ENCODE measurements around the gene CCNF.

Gene CCNF

GRCh38 chr16:2415085-2415484 is 14.2 kb upstream of the CCNF start:
- no peak for DNase-seq
- H3K4me3 ChIP-seq (ENCODE audit: low read depth, low read length), result no peak overlapping the region
- in situ Hi-C loops (cut with HindIII; ENCODE audit: low pct_ligation_motif_present, low sequenced_read_pairs), result no loop called here
- H3K27ac ChIP-seq, result no peak overlapping the region
- no peaks in the 10 kb centered on the region for H3K36me3 ChIP-seq (replicated peaks)
- H3K27me3 ChIP-seq (replicated peaks), result peaks cover 4% of the 10 kb centered on the region
- TF ChIP-seq, protein P1, sequence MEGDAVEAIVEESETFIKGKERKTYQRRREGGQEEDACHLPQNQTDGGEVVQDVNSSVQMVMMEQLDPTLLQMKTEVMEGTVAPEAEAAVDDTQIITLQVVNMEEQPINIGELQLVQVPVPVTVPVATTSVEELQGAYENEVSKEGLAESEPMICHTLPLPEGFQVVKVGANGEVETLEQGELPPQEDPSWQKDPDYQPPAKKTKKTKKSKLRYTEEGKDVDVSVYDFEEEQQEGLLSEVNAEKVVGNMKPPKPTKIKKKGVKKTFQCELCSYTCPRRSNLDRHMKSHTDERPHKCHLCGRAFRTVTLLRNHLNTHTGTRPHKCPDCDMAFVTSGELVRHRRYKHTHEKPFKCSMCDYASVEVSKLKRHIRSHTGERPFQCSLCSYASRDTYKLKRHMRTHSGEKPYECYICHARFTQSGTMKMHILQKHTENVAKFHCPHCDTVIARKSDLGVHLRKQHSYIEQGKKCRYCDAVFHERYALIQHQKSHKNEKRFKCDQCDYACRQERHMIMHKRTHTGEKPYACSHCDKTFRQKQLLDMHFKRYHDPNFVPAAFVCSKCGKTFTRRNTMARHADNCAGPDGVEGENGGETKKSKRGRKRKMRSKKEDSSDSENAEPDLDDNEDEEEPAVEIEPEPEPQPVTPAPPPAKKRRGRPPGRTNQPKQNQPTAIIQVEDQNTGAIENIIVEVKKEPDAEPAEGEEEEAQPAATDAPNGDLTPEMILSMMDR (IDR thresholded peaks at IDR 0.05; ENCODE audit: low read depth, low read length, missing control alignments), result no peak

GRCh38 chr16:2420035-2420434 is 9.2 kb upstream of the CCNF start:
- Histone ChIP-seq H3K4me3 (ENCODE audit: low read depth, low read length) (no peak overlapping the region), H3K36me3 (replicated peaks) (no peaks in the 10 kb centered on the region), H3K27me3 (replicated peaks) (no peaks in the 10 kb centered on the region), H3K27ac (no peak overlapping the region)
- in situ Hi-C loops (cut with HindIII; ENCODE audit: low pct_ligation_motif_present, low sequenced_read_pairs), result no loop called here
- TF ChIP-seq, protein P1 (IDR thresholded peaks at IDR 0.05; ENCODE audit: low read depth, low read length, missing control alignments), result no peak
- no peak for DNase-seq

DNA sequence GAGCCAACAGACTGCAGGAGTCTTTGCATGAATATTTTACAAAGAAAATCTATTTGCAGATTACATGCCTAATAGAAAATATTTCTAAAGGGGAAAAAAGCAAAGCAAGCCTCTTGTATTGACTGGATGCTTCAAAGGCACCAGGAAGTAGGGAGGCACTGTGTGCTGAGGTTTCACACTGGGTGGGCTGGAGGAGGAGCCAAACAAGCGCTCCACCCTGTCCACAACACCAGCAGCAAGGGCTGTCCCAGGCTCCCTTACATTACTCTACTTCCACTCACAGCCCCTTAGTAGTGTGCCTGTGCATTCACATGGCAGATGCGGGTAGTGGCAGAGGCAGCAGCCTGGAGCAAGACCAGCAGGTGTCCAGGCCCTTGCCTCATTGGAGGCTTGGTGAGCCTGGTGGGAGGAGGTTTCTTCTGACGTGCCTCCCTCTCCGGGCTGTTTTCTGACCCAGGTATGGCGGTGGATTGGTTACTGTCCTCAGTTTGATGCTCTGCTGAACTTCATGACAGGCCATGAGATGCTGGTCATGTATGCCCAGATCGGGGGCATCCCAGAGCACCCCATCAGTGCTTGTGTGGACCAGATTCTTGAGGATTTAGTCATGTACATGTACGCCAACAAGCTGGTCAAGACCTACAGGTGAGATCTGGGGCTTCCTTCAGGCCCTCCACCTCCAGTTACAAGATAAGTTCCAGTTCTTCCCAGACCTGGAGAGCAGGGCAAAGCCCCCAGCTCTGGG is 7.0 kb upstream of the CCNF start:
- Histone ChIP-seq H3K27me3 (replicated peaks) (no peaks in the 10 kb centered on the region), H3K4me3 (ENCODE audit: low read depth, low read length) (no peak overlapping the region), H3K27ac (no peak overlapping the region), H3K36me3 (replicated peaks) (no peaks in the 10 kb centered on the region)
- no peak for DNase-seq
- in situ Hi-C loops (cut with HindIII; ENCODE audit: low pct_ligation_motif_present, low sequenced_read_pairs), result no loop called here
- TF ChIP-seq, protein P1 (IDR thresholded peaks at IDR 0.05; ENCODE audit: low read depth, low read length, missing control alignments), result no peak

DNA sequence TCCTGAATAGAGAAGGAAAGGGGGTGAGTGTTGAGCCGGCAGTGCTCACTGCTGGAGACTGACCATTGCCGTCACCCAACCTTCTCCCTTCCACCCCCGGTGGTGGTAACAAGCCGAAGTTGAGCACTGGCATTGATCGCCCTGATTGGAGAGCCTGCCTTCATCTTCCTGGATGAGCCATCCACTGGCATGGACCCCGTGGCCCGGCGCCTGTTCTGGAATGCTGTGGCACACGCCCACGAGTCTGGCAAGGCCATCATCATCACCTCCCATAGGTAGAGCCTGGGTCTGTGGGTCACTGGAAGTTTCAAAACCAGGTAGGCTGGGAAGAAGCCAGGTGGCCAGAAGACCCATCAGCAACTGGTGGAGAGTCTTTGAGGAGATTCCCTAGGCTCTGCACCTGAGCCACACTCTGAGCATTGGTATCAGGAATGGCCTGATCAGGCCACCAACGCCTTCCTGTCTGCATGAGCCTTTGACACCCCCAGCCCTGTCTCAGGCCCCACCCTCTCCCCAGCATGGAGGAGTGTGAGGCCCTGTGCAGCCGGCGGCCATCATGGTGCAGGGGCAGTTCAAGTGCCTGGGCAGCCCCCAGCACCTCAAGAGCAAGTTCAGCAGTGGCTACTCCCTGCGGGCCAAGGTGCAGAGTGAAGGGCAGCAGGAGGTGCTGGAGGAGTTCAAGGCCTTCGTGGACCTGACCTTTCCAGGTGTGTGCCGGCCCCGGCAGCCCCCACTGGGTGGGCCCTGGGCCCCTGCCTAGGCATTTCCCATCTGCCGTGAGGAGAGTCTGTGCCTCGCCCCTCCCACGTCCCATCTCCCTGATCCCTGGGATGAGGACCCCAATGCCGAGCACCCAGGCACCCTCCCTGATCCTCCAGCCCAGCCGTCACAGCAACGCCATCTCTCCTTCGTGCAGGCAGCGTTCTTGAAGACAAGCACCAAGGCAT is 4.9 kb upstream of the CCNF start:
- H3K4me3 ChIP-seq (ENCODE audit: low read depth, low read length), result no peak overlapping the region
- in situ Hi-C loops (cut with HindIII; ENCODE audit: low pct_ligation_motif_present, low sequenced_read_pairs), result no loop called here
- H3K27ac ChIP-seq, result no peak overlapping the region
- no peaks in the 10 kb centered on the region for H3K36me3 ChIP-seq (replicated peaks)
- no peak for DNase-seq
- TF ChIP-seq, protein P1 (IDR thresholded peaks at IDR 0.05; ENCODE audit: low read depth, low read length, missing control alignments), result no peak
- no peaks in the 10 kb centered on the region for H3K27me3 ChIP-seq (replicated peaks)

- no peak overlapping the region for H3K4me3 ChIP-seq (ENCODE audit: low read depth, low read length)
- H3K27ac ChIP-seq, result no peak overlapping the region
- TF ChIP-seq, protein P1 (IDR thresholded peaks at IDR 0.05; ENCODE audit: low read depth, low read length, missing control alignments), result no peak
- DNase-seq, result no peak
- in situ Hi-C loops (cut with HindIII; ENCODE audit: low pct_ligation_motif_present, low sequenced_read_pairs), result no loop called here
- H3K27me3 ChIP-seq (replicated peaks), result no peaks in the 10 kb centered on the region
- no peaks in the 10 kb centered on the region for H3K36me3 ChIP-seq (replicated peaks)
These were observed 4.2 kb upstream of the CCNF start for GRCh38 chr16:2425008-2425518.
